Measurements from ENCODE around the gene RTP2. TPM values are rescaled to one million over a fixed set of nuclear protein-coding genes. Genes with fewer than 3 reads are reported as not detected.

RTP2 gene
- total RNA-seq, 2 experiments from 2014 or later = not detected

Other genes with a start within 250 kb of the RTP2 start
- gene SST, start 32.2 kb downstream of the RTP2 start, total RNA-seq = not detected
- 10 to 100 TPM; 14.9 to 16.9 TPM for gene BCL6, start 42.9 kb upstream of the RTP2 start, total RNA-seq

Measured in activated CD8-positive, alpha-beta memory T cell treated with anti-CD3 and anti-CD28 coated beads for 36 hours (primary cell).